ENCODE data around the gene MAPK10. TPM values are rescaled to one million over a fixed set of nuclear protein-coding genes. Genes with fewer than 3 reads are reported as not detected.
"Not testable (repeated sequence)": the region's sequence is repeated elsewhere in the genome, so short reads cannot be mapped to it uniquely, and the experiment has no call there.

Gene MAPK10
- total RNA-seq, 1 donor from 2014 or later: 0.13 TPM

DNA sequence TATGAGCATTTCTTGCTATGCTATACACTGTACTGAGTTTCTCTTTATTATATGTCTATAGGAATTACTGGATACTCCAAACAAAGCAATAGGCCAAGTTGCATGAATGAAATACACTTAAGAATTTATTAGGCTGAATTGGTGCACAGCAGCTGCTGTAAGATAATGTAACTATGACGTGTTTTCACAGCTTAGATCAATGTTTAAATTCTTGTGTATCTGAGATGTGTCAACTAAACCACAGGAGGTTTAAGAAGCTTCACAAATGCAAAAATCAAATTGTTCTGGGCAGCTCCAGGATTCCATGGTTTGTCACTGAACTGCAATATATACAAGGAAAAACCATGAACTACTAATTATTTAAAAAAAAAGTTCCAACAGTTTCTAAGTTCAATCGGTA lies 156.7 kb downstream of the MAPK10 start:
- DNase-seq (ENCODE audit: low read depth in 2 of 2): no peak

DNA sequence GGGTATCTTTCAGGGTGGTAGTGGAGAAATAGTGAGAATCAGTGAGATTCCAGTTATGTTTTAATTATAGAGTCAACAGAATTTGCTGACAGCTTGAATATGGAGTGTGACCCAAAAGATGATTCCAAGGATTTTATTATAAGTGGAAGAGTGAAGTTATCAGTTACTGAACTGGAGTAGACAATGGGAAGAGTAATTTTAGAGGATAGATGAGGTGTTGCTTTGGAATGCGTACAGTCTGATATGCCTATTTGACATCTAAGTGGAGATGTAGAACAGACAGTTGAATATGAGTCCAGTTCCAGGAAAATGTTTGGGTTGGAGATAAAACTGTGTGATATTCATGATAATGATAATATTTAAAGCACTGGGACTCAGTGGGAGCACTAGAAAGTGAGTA lies 174.2 kb downstream of the MAPK10 start:
- DNase-seq (ENCODE audit: low read depth in 2 of 2): no peak

DNA sequence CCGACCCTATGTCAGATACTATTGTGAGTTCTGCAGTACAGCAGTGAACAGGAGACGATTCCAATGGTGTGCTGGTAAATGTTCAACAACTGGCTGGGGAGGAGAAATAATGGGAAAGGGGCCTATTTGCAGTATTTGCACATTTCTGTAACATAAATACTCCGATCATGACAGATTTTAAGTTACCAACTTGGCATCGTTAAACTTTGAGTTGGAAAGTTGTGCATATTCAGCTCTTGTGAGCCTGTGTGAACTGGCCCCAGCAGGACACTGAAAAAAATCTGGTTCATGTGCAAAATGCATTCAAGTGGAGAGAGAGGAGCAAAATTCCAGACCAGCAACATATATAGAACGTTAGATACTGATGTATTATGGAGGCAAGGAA lies 175.0 kb downstream of the MAPK10 start:
- no peak for DNase-seq (ENCODE audit: low read depth in 2 of 2)

DNA sequence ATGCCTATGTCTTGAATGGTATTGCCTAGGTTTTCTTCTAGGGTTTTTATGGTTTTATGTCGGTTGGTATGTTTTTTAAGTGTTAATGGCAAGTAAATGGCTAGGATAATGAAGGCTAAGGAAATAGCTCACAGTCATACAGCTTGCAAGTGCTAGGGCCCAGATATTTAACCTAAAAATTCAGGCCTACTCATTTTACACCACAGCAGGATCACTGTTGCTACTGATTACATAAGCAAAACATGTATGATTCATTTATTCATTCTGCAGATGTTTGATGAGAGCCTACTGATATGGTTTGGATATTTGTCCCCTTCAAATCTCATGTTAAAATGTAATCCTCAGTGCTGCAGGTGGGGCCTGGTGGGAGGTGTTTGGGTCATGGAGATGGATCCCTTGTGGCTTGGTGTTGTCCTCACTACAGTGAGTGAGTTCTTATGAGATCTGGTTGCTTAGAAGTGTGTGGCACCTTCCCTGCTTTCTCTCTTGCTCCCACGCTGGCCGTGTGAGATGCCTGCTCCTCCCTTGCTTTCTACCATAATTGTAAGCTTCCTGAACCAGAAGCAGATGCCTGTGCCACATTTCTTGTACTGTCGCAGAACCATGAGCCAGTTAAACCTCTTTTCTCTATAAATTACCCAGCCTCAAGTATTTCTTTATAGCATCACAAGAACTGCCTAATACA lies 175.5 kb downstream of the MAPK10 start:
- no peak for DNase-seq (ENCODE audit: low read depth in 2 of 2)

DNA sequence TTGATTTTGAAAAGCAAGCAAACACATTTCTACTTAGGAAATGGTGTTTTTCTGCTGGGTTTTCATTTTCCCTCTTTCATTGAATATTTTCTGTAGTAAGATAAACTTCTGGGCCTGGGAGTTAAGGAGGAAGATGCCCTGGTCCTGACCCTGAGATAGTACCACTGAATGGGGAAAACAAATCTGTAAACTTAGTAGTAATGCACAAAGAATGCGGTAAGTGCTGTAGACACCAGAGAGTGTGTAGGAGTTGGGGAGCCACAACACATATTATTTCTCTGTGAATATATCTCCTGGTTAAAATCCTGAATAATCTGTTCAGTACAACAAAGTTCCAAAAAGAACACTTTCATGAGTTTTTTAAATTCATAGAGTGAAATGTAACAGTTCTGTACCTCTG lies 178.3 kb downstream of the MAPK10 start:
- no peak for DNase-seq (ENCODE audit: low read depth in 2 of 2)

DNA sequence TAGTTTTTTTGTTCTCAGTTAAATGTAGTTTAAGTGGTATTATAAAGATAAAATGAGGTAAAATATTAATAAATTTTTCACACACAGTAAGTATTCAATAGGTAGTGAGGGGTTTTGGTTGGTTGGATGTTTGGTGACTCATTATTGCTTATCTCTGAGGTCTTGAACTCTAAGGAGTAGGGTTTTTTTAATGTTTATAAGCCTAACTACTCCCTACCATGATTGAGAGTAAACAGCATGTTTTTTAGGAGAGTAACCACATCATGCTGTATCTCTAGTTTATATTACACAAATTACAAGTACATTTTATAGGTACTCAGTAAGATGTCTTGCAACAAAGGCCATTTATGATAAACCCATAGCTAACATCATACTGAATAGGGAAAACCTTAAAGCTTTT lies 181.6 kb downstream of the MAPK10 start:
- no peak for DNase-seq (ENCODE audit: low read depth in 2 of 2)

DNA sequence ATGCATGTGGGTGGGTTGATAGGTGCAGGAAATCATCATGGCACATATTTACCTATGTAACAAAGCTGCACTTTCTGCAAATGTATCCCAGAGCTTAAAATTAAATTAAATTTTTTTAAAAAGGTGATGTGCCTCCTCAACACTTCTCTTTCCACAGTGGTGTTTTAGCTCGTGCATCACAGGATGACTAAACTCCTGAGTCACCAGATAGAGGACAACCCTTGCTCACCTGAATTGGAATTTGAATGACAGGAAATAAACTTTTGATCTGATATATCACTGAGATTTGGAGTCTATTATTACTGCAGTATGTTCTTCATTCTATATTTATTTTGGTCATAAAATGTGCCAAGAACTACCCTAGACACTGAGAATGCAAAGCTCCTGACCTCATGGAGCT lies 185.3 kb downstream of the MAPK10 start:
- DNase-seq (ENCODE audit: low read depth in 2 of 2): no peak

DNA sequence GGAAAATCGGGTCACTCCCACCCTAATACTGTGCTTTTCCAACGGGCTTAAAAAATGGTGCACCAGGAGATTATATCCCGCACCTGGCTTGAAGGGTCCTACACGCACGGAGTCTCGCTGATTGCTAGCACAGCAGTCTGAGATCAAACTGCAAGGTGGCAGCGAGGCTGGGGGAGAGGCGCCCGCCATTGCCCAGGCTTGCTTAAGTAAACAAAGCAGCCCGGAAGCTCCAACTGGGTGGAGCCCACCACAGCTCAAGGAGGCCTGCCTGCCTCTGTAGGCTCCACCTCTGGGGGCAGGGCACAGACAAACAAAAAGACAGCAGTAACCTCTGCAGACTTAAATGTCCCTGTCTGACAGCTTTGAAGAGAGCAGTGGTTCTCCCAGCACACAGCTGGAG lies 191.5 kb downstream of the MAPK10 start:
- not testable (repeated sequence) for DNase-seq (ENCODE audit: low read depth in 2 of 2)

DNA sequence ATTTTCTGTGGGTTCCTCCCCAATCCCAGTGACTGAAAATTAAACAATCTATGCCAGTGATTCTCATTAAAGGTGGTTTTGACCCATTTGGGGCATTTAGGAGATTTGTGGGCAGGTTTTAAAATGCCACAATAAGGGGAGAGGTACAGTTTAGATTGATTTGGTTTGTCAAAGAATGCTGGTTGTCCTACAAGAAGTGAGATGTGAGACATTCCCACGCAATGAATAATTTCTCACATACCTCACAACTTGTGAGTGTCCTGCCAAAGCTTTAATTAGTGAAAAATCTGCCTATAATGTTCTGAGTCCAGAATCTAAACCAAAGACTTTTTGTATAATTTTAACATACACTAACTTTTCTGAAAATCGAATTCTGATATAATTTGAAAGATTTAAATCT lies 199.4 kb downstream of the MAPK10 start:
- DNase-seq (ENCODE audit: low read depth in 2 of 2): no peak

DNA sequence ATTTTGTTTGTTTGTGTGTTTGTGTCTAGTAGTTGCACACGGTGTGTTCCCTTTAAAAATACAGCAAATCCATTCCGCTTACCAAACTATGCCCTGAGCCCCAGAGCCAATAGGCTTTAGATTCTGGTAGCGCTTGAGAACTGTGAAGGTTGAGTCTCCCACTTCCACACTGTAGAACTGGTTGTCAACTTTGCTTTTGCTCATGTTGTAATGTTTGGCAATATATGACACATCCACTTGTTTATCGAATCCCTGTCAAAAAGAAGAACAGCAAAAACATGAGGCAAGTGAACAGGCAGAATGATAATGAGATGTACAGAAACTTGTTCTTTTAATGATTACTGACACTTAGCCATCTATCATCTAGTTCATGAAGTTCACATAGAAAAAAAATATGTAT lies 200.6 kb downstream of the MAPK10 start:
- no peak for DNase-seq (ENCODE audit: low read depth in 2 of 2)

DNA sequence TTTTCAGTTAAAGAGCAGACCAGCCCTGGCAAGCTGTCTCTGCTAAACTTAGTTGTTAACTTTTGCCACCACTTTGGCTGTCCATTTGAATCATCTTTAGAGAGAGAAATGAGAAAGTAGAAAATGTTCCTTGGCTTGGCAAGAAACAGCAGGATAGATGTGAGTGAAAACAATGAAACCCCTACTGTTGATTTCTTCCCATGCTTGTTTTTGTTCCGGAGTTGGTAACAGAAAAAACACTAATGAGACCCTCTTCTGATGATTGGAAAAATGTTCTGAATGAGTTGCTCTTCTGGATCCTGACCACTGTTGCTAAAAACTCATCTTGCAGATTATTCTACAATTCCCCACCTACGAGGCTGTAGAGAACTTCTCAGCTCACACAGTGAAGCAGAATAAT lies 203.3 kb downstream of the MAPK10 start:
- DNase-seq (ENCODE audit: low read depth in 2 of 2): no peak

DNA sequence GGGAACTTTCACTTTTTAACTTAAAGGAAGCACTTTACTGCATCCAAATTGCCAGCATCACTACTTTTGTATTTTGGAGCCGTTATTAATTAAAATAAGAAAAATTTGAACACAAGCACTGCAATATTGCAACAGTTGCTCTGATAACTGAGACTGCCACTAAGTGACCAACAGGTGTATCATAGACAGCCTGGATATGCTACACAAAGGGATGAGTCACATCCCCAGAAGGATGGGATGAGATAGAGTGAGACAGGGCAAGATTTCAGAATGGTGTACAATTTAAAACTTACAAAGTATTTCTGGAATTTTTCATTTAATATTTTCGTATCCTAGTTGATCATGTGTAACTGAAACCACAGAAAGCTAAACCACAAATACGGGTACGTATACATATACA lies 204.1 kb downstream of the MAPK10 start:
- no peak for DNase-seq (ENCODE audit: low read depth in 2 of 2)

DNA sequence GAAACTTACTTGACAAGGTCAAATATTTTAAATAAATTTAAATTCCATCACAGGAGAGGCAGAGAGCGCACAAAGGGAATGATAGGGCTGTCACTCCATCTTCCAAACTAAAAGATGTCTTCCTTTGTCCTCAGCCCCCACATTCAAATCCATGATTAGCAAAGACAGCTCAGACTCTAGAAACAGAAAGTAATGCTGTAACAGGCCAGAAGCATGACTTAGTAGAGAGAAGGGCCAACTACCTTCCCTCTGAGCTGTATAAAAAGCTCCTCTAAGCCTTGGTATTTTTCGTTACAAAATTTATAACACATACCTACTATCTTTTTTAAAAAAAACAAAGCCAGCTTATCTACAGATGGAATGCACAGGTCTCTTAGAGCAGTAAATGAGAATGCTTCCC lies 207.4 kb downstream of the MAPK10 start:
- DNase-seq (ENCODE audit: low read depth in 2 of 2): no peak

DNA sequence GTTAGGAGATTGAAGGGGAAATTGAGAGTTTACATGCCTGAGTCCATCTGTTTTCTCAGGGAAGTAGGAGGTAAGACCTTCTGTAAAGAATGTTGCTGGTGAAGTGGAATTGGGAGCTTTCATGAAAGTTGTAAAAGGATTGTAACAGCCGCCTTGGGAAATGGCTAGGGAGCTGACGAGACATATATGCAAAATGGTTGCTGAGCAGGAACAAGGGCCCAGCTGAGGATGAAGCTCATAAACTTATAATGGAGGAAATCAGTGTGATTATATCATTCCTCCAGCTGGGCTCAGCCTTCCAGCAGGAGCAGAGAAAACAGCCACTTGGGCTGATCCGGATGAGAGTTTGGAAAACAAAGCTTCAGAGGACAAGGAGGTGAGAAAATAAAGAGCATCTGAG lies 208.7 kb downstream of the MAPK10 start:
- DNase-seq (ENCODE audit: low read depth in 2 of 2): no peak

DNA sequence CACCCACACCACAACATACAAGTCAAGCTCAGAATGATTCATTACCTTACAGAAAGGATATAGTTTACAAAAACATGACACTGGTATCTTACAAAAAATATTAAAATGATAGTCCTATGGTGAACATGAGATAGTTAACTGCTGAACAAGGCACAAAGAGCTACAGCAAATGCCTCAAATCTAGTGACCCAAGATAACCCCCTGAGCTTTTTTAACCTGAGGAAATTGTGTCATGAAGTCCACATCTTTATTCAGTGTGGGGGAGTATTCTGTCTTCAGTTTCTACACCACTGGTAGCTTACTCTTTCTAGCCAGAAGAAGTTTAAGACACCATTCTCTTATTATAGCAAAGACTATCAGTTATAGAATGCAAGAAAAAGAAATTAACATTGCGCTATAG lies 218.7 kb downstream of the MAPK10 start:
- DNase-seq (ENCODE audit: low read depth in 2 of 2): no peak

DNA sequence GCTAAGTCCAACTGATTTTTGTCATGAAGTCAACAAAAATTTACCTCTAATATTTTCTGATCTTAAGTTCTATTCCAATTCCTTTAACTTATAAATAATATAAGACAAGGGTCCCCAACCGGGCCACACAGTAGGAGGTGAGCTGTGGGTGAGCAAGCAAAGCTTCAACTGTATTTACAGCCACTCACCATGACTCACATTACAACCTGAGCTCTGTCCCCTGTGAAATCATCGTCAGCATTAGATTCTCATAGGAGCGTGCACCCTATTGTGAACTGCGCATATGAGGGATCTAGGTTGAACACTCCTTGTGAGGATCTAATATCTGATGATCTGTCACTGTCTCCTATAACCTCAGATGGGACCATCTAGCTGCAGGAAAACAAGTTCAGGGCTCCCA lies 227.4 kb downstream of the MAPK10 start:
- DNase-seq (ENCODE audit: low read depth in 2 of 2): no peak

DNA sequence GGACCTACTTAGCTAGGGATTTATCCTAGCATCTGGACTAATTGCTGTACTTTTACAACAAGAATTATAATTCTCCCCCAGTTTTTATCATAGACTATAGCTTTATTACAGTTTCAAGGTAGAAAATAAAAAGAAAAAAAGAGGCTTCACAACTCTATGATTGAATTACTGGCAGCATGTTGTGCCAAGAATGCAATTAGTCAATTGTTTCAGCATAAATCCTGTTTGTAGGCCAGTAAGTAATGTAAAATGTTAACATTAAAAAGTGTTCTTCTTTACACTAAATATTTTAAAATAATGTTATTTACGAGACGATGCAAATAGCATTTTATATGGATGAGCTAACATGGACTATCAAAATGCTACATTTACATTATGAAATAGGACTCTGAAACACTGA lies 228.4 kb downstream of the MAPK10 start:
- DNase-seq (ENCODE audit: low read depth in 2 of 2): no peak

DNA sequence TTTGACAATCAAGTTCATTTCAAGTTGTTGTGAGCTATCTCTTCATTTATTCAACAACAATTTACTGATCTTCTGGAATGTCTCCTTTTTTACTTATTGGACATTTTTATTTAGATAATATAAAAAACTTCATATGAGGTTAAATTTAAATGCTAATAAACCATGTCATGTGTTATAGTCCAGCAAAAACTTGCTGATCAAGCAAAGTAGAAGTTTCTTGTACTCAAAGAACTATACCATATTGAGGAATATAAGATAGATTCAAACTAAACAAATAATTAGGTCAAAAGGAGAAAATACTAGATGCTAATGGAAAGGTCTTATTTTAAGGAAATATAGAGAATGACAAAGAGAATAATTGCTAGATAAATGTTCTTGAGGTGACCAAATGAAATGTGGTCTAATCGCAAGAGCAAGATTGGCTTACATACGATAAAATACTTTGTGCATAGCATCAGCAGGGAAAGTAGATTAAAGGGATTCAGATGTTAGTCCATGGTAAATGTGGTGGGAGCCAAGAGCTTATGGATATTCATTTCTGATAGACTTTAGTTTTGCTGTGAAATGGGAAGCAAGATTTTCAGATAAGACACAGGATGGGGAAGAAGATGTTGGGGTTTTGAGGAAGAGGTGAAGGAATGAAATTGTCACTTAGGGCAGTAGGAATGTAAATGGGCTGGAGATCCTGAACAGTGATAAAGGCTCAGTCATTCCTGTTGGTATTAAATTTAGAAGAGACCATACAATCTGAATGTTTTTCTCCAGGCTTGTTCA lies 229.5 kb downstream of the MAPK10 start:
- no peak for DNase-seq (ENCODE audit: low read depth in 2 of 2)

DNA sequence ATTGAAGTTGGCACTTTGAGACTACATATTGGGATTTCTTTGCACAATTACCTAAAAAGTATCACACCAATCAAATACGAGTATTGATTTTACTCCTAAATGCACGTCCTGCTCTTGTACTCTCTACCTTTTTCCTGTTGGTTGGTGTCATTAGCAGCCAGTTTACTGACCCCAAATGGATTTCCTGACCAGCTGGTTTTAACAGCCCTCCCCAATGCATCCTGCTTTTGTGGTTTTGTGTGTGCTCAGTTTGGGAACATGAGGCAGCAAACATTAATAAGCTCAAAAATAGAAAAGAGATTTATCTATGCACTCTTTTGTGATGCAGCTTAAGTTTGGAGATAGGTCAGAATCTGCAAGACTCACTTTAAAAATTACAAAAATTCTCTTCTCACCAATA lies 230.3 kb downstream of the MAPK10 start:
- DNase-seq (ENCODE audit: low read depth in 2 of 2): no peak

DNA sequence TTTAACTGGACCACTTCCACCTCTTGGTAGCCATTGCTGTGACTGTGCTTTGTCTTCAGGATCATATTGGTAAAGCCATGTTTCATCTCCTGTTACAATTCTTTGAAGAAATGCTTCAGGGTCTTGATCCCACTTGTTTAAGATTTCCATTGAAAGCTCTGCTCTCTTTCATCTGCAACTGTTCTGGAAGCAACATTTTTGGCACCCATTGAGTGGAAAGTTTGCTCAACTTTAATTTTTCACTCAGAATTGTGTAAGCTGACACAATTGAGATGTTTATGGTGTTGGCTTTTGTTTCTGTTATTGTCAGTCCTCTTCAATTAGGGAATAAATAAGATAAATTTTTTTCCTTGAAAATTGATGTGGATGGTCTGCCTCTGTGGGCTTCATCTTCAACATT lies 237.4 kb downstream of the MAPK10 start:
- no peak for DNase-seq (ENCODE audit: low read depth in 2 of 2)

DNA sequence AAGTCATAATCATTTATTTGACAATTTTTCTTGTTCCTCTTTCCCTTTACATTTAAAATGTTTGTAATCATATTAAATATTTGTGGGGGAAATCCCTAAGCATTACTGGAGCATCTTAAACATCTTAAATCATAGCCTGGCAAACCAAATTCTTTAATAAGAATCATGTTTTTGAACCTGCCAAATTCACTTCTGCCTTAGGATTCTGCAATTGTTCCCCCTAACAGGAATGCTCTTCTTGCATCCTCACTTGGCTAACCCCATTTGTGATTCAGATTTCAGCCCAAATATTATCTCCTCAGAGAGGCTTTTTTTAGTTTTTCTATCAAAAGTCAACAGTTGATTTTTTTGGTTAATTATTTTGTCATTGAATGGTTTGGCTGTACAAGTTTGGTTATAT lies 241.1 kb downstream of the MAPK10 start:
- DNase-seq (ENCODE audit: low read depth in 2 of 2): no peak

DNA sequence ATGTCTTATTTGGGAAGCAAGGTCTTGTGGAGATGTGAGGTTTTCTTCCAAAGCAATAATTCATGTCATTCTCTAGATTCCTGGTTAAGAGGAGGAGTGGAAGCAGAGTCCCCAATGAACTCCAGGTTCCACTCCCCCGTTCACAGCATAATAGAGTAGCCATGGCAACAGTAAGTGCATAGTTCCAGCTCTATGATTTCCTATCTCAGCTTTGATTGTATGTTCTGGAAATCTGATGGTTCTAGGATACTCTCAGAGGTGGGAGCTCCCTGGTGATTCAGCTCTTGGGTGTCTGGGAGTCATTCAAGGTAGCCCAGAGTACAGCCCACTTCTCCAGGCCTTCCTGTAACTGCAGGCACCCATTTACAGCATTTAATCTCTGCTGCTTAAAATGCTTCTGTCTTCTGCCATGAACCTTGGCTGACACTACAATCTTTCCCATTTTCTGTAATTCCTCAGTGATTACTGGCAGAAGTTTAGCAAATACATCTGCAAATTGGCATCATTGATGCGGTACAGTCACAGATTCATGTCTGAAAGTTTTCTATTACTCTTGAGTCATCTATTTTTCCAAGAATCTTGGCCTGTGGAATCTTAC lies 242.0 kb downstream of the MAPK10 start:
- no peak for DNase-seq (ENCODE audit: low read depth in 2 of 2)

DNA sequence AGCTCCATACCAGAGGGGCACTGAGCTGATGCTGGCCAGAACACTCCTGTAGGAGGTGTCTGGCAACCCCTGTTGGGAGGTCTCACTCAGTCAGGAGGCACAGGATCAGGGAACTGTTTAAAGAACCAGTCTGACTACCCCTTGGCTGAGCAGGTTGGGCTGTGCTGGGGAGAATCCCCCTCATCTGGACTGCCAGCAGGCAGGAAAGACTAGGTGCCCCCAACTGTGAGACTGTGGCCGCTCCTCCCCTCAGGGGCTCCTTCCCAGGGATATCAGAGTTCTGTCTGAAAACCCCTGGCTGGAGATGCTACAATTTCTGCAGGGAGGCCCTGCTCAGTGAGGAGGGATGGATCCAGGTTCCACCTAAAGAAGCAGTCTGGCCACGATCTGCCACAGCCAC lies 245.3 kb downstream of the MAPK10 start:
- DNase-seq (ENCODE audit: low read depth in 2 of 2): no peak

All from dermis microvascular lymphatic vessel endothelial cell (primary cell).